Activated CD4-positive, alpha-beta T cell treated with anti-CD3 and anti-CD28 coated beads for 4 hours (primary cell): Measurements from ENCODE around the gene WNT7A.

ENCODE experiments used
- DNase-seq, 2 donors: peaks; one replicate each; pipeline ENCODE4 v3.0.0-alpha.2; 2020

Gene WNT7A

GRCh38 chr3:13825821-13826220, 54.0 kb downstream of the WNT7A start:
- DNase-seq: no peak

DNA sequence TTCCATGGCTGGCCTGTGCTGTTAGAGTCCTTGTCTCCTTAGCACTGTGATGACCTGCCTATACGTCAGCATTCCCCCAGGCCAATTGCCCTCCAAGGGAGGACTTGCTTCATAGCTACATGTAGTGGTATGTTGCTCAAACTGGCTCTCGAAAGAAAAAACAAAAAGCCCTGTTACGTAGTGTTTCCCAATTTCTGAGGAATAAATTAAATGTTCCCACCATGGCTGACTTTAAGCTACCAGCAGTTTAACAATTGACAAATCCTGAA, 54.6 kb downstream of the WNT7A start:
- no peak for DNase-seq

DNA sequence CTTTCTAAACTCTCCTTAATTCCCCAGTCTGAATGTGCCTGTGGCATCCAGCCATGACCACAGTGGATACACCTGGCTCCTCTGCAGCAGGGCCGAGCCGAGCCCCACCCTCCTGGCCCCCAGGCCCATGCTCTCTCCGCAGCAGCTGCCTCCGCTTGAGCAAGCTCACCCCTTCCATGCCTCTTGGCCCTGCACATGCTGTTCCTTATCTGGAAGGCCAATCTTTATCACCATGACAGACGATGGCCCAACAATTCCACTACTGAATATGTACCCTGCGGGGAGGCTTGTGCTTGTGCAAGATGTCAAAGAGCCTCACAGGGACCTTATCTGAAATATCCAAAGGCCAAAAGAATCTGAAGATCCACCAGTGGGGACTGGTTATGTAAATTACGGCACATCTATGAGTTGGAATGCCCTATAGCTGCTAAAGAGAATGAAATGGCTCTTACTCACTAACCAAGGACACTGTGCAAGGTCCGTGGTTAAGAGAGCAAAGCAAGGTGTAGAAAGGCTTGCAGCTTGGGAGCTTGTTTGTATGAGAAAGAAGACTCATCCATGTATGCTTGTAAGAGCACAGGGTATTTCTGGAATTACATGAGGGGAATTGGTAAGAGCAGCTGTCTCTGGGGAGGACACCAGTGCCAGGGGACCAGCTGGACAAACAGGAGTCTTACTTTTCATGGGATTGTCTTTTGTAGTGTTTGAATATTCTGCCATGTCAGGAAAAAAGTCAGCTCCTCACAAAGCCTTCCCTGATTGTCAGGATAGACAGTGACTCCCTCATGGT, 55.2 kb downstream of the WNT7A start:
- no peak for DNase-seq

GRCh38 chr3:13823692-13824091, 56.2 kb downstream of the WNT7A start:
- no peak for DNase-seq

GRCh38 chr3:13822871-13823585, 56.8 kb downstream of the WNT7A start:
- DNase-seq: no peak

- no peak for DNase-seq
Observed at GRCh38 chr3:13822042-13822441, 57.8 kb downstream of the WNT7A start.

DNA sequence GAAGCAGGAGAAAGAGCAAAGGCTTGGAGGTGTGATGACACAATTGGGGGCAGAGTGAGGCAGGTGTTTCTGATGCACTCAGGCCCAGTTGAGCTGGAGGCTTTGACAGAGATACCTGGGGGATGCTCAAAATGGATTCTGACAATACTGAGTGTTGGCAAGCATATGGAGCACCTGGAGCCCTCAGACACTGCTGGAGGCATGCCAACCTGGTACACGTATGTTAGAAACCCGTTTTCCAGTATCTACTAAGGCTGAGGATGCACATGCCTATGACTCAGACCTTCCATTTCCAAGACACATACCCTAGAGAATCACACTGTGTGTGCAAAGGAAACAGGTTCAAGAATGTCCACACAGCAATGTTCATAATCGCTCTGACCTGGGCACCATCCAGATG, 58.7 kb downstream of the WNT7A start:
- DNase-seq: no peak

DNA sequence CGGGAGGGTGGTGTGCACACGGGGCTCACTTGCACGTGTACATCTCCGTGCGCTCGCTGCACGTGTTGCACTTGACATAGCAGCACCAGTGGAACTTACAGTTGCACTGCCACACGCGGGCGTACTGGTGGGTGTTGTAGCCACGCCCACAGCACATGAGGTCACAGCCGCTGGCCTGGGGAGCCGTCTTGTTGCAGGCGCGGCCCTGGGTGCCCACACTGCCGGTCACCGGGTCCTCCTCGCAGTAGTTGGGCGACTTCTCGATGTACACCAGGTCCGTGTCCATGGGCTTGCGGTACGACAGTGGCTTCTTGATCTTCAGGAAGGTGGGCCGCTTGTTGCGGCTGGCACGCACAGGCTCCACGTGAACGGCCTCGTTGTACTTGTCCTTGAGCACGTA, 61.0 kb downstream of the WNT7A start:
- no peak for DNase-seq

DNA sequence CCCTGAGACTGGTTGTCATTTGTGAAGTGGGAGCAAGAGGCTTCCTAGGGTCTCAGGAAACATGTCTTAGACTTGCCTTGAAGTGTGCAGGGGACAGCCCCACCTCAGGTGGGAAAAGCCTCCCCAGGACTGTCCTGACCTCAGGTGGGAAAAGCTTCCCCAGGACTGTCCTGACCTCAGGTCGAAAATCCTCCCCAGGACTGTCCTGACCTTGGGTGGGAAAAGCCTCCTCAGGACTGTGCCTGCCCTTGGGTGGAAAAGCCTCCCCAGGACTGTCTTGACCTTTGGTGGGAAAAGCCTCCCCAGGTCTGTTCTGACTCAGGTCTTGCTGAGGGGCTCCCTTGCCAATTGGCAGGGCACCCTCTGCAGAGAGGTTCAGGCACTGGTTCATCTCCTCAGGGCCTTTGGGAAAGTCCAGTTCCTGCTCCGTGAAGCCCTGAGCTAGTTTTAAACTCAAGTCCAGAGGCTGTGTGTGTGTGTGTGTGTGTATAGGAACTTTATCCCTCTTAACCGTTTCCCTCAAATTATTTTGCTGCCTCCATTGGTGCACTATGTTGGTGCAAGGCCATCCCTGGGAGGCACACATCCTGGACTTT, 64.7 kb downstream of the WNT7A start:
- DNase-seq: no peak

DNA sequence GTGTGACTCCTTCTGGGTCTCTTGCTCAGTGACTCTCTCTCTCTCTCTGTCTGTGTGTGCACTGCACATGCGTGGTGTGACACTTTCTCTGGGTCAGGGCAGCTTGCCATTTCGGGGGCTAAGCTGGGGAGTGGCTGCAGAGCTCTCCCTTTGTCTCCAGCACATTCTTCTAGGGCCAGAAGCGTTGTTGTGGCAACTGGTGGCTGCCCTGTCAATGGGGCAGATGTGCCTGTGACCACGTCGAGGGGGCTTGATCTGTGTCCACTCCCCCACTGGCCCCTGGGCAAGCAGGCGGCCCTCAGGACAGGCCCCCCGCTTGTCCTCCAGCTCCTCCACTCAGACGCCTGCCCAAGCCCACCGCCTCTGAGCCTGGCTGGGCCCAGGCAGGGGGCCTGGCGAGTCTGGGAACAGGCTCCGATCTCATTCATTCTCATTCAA, 67.8 kb downstream of the WNT7A start:
- DNase-seq: no peak

GRCh38 chr3:13811614-13812013, 68.3 kb downstream of the WNT7A start:
- DNase-seq: no peak

GRCh38 chr3:13808550-13808949, 71.3 kb downstream of the WNT7A start:
- no peak for DNase-seq

DNA sequence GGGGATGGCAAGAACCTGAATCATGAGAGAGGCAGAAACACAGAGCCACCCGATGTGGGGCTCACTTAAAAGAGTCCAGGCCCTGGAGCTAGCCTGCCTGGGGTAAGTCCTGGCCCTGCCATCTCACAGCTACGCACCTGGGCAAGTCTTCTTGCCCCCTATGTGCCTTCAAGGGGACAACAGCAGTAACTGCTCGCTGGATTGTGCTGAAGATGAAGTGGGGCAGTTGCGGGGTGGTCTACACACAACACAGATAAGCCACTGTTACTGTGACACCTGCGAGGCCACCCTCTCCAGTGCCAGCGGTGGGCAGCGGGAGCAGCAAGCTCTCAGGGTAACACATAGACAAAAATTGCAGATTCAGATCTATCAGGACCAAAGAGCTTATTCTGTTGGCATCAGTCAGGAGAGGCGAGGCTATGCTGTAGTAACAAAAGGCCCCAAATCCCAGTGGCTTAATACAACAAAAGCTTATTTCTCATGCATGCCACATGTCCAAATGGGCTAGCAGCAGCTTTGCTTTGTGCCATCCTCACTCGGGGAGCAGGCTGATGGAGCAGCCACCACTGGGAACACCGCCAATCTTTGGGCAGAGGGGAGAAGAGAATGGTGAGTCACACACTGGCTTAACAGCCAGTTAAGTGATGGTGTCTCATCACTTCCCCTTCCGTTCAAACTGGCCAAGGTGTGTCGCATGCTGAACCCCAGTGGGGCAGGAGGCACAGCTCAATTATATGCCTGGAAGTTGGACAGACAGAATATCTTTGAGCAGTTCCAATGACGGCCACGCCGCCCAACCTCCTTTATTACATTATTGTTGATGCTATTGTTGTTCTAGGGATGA, 78.3 kb downstream of the WNT7A start:
- DNase-seq: no peak

DNA sequence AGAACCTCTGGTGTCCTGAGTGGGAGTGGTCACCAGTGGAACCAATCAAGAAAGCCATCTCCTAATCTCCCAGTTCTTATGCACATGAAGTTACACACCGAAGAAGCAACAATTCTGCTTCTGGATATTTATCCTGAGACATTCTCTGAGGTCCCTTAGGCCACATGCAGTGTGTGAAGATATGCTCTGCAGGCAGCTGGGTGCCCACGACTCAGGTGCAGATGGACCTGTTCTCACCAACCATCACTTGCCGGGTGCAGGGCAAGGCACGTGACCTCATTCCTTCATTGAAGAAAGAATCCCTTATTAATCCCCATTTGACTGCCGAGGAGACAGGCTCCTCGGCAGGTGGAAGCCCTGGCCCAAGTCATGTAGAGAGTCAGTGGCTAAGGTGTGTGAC, 79.8 kb downstream of the WNT7A start:
- no peak for DNase-seq

DNA sequence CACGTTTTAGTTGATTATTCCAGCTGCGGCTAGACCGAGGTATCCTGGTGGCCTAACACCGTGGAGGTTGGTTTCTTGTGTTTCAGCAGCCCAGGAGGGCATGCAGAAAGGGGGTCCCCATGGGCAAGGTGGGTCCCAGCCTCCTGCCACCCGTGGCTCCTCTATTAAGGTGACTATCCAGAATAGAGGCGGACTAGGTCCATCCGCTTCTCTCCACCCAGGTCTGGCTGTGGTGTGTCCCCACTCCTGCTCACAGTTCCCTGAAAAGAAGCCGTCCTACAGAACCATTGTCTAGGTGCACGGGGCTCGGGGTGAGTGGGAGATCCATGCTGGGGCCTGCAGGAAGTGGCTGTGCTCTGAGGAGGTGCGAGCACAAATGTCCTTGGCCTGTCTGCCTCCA, 81.5 kb downstream of the WNT7A start:
- no peak for DNase-seq

- DNase-seq: no peak
Observed at GRCh38 chr3:13796701-13797460, 83.0 kb downstream of the WNT7A start.

DNA sequence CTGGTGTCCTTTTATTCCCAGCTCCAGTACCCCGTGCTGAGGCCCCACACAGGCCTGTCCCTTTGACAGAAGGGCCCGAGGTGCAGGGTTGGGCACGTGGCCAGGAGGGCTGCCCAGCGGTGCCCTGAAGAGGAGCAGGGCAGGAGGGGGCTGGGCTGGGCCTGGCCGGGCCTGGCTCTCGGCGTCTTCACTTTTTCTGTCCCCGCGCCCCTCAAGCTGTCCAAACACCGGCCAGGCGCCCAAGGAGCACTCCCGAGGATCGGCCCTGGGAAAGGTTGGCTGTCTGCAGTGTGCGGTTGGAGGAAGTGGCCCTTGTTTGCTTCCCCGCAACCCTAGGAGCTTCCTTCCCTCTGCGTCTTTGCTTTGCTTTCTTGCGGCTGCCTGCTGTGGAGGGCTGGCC, 84.1 kb downstream of the WNT7A start:
- no peak for DNase-seq

- no peak for DNase-seq
Observed at GRCh38 chr3:13794322-13794721, 85.5 kb downstream of the WNT7A start.

DNA sequence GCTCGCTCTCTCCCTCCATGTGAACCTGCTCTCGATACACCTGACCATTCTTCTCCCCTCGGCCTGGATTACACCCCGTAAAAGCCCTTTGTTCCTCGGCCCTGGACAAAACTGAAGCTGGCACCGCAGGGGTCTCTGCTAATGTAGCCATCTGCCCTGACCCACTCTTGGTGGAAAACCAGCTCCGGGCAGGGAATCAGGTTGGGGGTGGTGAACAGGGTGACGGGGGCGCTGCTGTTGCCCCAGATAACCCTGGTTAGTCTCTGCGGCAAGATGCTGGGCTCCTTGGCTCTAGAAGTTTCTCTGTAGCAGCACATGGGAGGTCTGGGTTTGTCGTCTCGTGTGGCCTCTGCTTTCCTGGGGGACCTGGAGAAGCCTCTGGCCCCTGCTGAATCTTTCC, 86.4 kb downstream of the WNT7A start:
- DNase-seq: no peak

DNA sequence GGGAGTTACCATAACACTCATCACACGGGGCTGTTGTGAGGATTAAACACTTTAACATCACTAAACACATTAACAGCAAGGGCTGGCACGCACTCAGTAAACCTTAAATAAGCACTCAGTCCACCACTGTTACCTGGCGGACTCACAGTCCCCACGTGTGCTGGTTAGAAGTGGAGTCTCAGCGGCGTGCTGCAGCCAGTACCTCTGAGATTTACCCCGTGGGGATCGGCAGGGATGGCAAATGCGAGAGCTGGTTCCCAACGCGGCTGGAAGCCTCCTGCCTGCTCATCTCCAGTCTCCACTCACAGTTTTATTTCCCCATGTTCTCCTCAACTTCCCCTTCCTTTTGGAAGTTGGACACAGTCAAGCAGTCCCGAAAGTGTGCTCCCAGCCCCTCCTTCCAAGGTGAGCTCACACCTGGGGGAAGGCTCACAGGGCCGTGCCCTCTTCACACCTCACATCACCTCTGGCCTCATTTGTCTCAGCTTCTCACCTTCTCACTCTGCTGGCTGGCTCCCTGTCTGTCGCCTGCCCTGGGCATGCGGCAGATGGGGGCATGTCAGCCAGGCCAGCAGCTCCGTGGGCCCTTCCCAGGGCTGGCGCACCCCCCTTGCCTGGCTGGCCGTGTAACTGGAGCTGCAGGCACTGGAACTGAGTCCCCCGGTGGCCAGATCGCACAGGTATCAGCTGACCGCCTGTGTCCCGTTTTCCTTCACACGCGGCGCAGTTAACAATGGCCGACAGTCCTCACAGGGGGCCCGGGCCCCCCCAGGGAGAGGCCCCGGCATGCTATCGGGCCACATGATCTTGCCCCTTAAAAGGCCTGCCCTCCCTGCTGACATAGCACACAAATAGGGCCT, 87.1 kb downstream of the WNT7A start:
- no peak for DNase-seq

DNA sequence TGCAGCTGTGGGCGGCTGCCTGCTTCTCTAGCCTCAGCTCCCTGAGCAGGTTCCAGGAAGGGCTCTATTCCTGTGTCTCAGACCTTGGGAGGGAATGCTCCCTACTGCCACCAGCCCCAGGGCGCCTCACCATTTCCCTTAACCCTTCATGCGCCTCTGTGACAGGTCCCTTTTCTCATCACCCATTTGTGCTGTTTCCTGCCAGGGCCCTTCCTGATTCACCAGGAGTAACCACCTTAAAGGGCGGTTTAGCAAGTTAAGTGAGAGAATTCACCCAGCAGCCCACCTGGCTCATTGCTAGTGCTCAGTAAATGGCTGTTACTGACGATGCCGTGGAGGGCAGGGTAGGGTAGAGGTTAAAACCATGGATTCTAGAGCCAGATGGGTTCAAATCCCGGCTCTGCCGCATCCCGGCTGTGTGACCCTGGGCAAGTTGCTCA, 87.8 kb downstream of the WNT7A start:
- no peak for DNase-seq
